GM12865 (cell line): ENCODE measurements around the gene DOCK2.

Experiments
- DNase-seq: peaks from one replicate; pipeline ENCODE4 v3.0.0; 2010; ENCODE audit warnings: low read depth
- H3K4me3 ChIP-seq: 2 replicates; pipeline ENCODE4 v1.5.1; 2011; ENCODE audit warnings: mild to moderate bottlenecking, low read depth, low read length, control low read depth
- CTCF ChIP-seq: IDR thresholded peaks from 2 replicates; pipeline ENCODE4 v1.5.1; 2011; ENCODE audit warnings: low read length, control low read depth, low read depth, inconsistent platforms; ENCODE audit not compliant: insufficient read depth; ENCODE audit errors: missing control alignments

Gene DOCK2

GRCh38 chr5:169881702-169882303 is 244.7 kb downstream of the DOCK2 start:
- H3K4me3 ChIP-seq = no peak overlapping the region
- no peak for TF ChIP-seq CTCF
- DNase-seq = no peak

- no peak for TF ChIP-seq CTCF
- H3K4me3 ChIP-seq = no peak overlapping the region
- DNase-seq = peak; percentile 9
These were observed 249.0 kb downstream of the DOCK2 start for GRCh38 chr5:169886033-169886432.

GRCh38 chr5:169886677-169887076 is 249.6 kb downstream of the DOCK2 start:
- no peak for TF ChIP-seq CTCF
- no peak for DNase-seq
- H3K4me3 ChIP-seq = no peak overlapping the region

GRCh38 chr5:169889572-169889971 is 252.5 kb downstream of the DOCK2 start:
- no peak for TF ChIP-seq CTCF
- DNase-seq = no peak
- no peak overlapping the region for H3K4me3 ChIP-seq

- DNase-seq = no peak
- no peak overlapping the region for H3K4me3 ChIP-seq
- TF ChIP-seq CTCF = no peak
These were observed 255.9 kb downstream of the DOCK2 start for GRCh38 chr5:169893010-169893409.

- TF ChIP-seq CTCF = no peak
- DNase-seq = no peak
These were observed 256.5 kb downstream of the DOCK2 start for GRCh38 chr5:169893571-169893970.

GRCh38 chr5:169895926-169896325 is 258.9 kb downstream of the DOCK2 start:
- DNase-seq = no peak
- H3K4me3 ChIP-seq = no peak overlapping the region
- no peak for TF ChIP-seq CTCF

More at GRCh38 chr5:169893571-169893970, 256.5 kb downstream of the DOCK2 start:
- no peak overlapping the region for H3K4me3 ChIP-seq
